HTERT RPE-1 (cell line): ENCODE measurements around the gene MESD.

Experiments
- in situ Hi-C: fragments of 300-500 bp; cut with MboI; formaldehyde crosslinking; loops from 4 replicates; pipeline ENCODE4 v1.14.3; 2020; ENCODE audit warnings: low sequenced_read_pairs

The MESD gene

DNA sequence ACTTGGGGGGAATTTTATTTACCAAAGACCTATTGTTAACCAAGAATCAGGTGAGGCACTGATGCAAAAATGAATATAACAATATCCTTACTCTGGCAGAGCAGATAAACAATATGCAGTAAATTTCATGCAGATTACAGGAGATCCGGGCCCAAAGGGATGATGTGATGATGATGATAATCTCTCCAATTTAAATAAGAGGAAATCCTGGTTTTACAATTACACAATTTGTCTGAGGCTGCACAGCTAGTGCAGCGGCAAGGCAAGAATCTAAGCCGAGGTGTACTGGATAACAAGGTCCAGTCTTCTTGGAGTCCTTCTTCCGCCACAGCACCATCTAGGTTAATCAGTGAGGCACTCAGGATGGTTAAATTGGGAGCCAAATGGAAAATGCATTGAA, 2.4 kb upstream of the MESD start:
- in situ Hi-C loops = no loop called here

DNA sequence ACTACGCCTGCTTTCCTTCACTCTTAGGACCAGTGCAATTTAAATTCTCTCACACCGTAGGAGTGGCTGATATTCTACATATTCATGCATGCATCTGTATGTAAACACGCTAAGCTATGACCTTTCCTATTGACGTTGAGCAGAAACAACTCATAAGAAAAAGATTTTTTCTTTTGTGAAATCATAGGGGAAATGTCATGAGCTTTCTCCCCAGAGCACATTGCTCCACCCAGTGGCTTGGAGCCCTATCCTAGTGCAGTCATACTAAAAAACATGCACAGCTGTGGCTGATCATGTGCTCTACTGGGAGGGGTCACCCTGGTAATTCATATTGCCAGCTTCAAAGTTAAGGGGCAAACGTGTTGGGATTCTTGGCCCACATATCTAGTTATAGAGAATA, 1.8 kb upstream of the MESD start:
- in situ Hi-C loops = no loop called here

DNA sequence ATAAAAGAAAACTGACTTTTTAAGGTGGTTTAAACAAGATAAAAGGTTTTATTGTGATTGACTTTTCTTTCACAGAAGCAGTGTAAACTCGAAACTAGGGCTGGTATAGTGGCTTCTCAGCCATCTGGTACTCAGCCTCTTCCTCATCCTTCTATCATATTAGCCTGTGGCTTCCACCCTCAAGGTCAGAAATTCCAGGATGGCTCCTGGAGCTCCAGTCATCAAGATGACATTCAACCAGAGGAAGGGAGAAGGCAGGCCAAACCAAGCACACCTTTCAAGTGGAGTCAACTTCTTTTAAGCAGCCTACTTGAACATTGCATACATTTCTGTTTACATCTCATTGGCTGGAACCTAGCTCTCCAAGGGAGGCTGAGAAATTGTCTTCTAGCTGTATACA, 1.3 kb upstream of the MESD start:
- in situ Hi-C loops = no loop called here

DNA sequence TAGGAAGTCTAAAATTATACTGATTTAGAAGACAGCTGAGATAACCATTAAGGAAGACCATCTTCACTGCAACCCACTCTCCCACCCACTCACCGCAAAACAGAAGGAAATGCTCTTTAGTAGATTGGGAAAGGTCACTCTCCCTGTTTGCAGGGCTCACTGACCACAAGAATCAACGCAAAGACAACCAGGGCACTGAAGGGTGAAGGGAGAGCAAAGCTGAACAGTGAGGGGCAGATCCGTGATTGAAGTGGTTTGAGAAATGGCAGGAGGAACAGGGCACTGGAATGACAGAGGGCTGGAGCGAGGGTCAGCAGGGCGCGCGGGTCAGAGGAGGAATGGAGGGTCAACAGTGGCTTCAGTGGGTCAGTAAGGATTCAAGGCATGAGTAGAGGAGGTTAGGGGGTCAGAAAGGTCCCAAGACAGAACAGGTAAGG, 520 bp downstream of the MESD start:
- in situ Hi-C loops = no loop called here

DNA sequence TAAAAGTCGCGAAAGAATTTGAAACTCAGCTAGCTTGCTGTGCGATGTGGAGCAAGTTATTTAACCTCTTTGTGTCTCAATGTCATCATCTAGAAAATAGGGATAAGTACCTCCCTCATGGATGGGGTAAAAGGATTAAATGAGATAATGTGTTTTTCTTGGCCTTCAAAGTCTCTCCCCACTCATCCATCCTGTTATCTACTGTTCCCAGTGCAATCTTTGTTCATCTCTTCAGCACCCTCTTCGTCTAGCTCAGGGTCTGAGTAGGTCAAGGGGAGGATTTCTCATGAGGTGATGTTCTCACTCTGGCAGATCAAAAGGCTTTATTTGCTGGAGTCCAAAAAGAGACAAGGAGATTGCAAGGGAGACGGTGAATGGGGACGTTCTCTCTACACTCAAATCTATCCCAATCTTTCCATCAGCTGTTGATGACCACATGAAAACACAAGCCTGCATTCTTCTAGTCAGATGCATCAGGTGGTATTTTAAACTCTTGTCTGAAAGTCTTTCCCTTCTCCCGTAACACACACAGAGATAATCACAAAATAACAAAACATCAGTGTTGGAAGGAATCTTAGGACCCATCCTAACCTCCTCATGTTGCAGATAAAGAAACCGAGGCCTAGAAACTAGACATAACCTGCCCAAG, 1.3 kb downstream of the MESD start:
- in situ Hi-C loops = no loop called here

DNA sequence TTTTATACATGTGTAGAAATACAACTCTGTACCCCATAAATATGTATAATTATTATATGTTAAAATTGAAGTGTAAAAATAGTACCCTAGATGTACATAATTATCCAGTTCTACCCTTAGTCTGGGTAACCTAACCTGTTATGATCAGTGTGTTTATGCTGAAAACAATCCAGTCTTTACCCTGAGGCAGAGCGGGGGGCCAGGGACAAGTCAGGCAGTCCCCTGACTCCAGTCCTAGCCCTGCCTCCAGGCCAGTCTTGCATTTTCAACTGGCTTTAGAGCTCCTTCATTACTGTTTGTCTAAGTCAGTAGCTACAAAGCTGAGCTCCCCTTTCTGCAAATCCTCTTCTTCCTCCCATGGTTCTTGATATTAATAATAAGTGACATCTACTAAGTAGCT, 3.1 kb downstream of the MESD start:
- in situ Hi-C loops = no loop called here

DNA sequence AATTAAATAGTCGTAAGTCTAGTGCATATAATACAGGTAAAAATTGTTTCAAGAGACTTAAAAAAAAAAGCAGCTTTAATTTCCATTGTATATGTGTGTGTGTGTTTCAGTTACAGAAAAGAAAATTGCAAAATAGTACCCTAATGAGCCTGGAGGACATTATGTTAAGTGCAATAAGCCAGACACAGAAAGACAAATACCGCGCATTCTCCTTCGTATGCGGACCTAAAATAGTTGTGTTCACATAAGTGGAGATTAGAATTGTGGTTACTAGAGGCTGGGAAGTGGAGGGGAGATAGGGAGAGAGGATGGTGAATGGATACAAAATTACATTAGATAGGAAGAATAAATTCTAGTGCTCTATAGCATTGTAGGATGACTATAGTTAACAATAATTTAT, 3.6 kb downstream of the MESD start:
- in situ Hi-C loops = no loop called here

DNA sequence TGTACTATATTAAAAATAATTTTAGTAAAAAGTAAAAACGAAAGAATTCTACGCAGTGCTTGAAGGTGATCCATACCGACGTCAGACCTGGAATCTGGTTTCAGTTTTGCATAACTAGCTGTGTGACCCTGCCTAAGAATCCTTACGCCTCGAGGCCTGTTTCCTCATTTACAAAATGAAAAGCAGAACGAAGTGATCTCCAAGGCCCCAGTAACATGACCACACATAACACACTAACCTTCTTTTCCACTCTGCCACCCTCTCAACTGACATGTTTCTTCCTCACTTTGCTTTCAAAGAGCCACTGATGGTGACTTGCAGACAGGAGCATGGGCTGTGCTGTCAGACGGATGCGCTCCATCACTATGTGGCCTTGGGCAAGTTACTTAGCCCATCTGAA, 4.8 kb downstream of the MESD start:
- in situ Hi-C loops = no loop called here

DNA sequence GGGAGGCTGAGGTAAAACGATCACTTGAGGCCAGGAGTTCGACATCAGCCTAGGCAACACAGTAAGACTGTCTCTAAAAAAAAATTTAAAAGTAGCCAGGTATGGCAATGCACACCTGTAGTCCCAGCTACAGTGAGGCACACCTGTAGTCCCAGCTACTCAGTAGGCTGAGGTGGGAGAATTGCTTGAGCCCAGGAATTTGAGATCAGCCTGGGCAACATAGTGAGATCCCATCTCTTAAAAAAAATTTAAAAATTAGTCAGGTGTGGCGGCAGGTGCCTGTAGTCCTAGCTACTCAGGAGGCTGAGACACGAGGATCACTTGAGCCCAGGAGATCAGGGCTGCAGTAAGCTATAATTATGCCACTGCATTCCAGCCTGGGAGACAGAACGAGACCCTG, 6.8 kb downstream of the MESD start:
- in situ Hi-C loops = no loop called here

DNA sequence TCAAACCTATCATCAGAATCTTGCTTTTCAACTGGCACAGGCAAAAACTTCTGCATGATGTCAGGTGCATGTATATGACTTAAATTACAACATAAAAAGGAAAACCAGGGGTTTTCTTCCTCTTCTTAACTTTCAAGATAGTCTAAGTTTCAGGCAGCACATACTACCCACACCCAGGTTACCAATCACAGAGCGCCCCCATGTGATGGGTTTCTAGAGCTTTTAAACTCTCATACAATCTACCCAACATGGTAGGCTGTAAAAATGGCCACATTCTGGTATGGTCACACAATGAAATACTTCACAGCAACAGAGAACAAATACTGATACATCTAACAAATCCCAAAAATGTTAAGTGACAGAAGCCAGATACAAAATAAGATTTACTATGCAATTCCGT, 7.4 kb downstream of the MESD start:
- in situ Hi-C loops = no loop called here

DNA sequence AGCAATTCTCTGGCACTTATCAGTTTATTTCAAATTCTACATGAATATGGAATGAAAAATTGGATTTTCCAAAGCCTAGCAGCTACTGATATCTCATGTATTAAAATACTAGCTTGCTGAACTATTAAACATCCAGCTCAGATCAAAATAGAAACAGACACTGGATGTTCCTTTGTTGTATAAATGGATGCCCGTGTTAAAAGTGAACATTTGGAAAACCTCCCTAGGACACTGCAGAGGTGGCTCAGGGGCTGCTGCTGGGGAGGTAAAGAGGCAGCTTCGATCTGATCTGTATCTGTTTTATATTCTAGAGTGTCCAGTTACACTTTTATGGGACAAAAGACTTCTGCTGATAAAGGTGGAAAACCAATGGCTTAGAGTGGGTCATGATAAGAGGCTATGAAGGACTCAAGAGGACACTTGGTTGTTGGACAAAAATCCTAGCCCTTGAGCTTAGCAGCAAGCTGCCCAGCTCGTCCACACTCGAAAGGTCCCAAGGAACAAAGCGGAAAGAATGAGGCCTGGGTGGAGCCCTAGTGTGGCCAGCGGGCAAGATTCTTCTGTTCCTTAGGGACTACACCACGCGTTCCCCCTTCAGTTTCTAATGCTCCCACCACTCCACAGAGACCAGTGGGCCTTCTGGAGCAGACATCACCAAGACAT, 9.9 kb downstream of the MESD start:
- in situ Hi-C loops = no loop called here

DNA sequence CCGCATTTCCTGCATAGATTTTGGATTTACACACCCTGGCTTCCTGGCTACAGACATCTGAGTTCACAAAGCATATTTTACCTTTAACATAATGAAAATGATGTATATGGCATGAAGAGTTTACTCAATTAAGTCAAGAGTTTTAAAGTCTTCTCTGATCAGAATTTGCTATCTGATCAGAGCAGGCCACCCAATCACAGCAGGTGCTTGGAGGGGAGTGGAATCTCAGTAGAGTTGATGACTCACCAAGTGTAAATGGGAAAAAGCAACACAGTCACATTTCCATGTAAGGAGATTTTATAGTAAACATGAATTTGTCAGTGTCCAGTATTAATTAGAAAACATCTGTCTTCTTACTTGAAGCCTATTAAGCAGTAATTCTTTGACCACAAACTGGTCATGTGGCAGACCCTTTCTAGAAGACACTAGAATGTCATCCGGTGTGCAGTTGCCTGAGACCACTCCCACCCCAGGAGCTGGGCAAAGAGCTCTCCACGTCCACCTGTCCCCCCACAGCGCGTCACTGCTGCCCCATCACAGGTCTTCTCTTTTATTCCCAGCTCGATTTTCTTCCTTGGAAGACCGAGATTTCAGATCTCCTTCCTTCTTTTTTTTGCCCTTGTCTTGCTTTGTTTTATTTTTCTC, 10.8 kb downstream of the MESD start:
- in situ Hi-C loops = no loop called here

DNA sequence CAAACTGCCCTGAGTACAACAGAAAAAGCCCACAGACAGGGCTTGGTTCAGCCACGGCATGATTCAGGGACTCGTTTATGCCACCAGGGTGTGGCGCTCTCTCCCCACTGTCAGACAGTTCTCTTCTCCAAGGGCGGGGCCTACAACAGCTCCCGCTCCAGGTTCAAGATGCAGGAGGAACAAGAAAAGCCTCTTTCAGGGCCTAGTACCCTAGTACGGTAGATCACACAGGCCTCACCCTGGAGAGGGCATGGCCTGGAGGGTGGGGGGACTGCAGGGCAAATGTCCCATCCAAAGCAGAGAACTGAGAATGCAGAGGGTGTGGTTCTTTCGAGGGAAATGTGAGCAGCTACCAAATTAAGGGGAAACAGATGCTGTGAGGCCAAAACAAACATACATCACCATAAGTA, 12.0 kb downstream of the MESD start:
- in situ Hi-C loops = no loop called here

DNA sequence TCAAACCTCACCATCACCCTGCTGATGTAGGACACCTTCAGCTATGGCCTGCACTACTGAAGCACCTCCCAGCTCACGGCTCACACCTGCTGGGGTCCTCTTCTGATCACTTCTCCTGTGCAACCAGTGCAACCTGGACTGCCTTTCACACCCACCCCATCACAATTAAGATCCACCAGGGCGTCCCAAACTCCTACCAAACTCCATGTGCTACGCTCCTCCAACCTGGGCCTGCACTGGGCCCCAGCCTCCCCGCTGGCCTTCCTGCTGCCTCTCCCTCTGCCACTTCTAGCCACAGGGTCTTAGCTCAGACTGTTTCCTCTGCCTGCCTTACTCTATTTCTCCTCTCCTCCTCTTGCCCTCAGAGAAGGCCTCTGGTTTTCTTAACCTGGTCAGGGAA, 12.8 kb downstream of the MESD start:
- in situ Hi-C loops = no loop called here

DNA sequence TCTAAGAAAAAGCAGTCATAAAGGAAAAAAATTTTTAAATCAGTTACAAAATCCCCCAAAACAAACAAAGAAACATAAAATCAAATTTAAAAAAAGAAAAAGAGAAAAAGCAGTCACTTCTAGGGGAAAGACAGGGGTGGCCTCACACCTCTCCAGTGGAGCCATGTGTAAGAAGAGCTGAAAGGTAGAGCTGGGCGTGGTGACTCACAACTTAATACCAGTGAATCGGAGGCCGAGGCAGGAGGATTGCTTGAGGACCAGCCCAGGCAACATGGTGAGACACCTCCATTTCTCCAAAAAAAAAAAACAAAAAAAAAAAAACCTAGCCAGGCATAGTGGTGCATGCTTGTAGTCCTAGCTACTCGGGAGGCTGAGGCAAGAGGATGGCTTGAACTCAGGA, 14.7 kb downstream of the MESD start:
- in situ Hi-C loops = no loop called here

DNA sequence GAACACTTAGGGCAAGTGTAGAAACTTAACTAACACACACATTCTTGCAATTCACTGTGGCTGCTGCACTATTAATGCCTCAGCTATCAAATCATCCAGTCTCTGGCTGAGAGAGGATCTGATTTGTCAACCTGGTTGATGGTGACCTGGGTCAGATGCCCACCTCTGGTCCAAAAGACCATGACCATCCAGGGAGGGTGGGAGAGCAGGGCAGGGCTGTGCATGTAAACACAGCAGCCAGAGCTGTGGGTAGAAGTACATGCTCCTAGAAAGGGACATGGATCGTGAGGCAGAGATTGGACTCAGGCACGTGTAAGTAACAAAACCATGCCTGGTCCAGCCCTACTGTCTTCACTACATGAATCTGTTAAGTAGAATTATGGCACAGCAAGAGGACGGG, 17.3 kb downstream of the MESD start:
- in situ Hi-C loops = no loop called here

DNA sequence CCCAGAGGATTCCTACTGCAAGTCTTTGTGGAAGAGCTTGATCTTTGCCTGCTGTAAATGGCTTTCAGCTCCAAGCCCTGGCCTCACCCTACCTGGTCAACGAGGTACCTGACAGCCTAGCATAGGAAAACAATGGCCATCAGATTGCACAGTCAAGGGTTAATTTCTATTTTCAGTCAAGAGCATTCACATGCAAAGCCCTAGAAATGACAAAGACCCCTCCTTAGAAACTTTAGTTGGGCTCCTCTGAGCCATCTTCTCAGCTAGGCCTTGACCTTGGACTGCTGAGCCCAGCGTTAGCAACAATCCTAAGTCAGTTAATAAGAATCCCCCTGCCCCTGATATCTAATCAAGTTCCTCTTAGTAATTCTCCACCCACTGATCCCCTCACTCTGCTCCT, 18.5 kb downstream of the MESD start:
- in situ Hi-C loops = no loop called here

DNA sequence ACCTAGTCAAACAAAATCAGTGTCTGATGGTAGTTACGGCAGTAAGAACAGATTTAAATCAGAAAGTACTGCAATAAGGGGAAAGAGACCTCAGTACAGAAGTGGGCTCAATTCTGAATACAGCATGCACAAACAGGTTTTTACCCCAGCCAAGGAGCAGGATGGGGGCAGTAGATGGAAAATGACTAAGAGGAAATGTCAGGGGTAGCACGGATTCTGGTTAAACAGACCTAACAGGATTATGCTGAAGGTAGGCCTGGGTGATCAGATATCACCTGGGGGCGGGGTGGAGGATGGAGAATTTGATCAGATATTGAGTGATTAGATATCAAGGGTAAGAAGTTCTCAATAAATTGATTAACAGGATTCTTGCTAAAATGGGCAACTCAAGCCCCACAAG, 19.0 kb downstream of the MESD start:
- in situ Hi-C loops = no loop called here

DNA sequence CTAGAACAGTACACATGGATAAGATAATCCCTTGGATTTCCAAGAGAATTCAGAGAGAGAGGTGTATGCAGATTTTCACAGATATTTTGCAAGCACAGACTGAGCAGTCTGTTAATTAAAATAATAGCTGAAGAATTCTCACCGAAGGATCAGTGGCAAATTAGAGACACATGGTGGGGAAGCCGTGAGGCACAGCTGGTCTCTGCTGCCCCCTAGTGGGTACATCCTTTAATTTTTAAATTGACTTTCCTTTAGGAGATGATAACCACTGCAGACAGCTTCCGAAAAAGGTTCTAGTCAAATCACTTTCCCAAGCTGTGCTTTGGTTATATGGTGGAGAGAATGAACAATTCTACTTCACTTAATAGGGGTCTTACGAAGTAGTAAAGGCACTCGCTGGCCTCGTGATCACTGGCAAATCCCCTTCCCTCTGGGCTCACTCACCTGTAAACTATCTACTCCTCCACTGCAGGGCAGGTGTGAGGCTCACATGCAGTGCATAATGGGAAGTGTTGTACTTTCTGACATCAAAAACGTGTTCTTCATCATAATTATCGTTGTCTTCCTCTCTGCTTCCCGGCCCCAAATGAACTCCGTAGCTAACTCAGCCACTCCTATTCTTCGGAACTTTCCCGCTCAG, 19.5 kb downstream of the MESD start:
- in situ Hi-C loops = no loop called here

DNA sequence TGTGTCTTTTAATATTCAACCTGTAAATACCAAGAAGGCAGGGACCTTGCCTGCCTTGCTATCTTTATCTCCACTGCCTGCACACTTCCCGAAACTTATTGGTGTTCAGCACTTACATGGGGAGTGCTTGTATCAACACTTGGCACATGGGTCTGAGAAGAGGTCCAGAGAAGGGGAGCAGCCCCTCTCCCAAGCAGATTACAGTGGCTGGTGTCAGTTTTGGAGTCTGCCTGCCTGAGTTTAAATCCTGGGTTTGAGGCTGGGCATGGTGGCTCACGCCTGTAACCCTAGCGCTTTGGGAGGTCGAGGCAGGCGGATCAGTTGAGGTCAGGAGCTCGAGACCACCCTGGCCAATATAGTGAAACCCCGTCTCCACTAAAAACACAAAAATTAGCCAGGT, 20.3 kb downstream of the MESD start:
- in situ Hi-C loops = no loop called here

DNA sequence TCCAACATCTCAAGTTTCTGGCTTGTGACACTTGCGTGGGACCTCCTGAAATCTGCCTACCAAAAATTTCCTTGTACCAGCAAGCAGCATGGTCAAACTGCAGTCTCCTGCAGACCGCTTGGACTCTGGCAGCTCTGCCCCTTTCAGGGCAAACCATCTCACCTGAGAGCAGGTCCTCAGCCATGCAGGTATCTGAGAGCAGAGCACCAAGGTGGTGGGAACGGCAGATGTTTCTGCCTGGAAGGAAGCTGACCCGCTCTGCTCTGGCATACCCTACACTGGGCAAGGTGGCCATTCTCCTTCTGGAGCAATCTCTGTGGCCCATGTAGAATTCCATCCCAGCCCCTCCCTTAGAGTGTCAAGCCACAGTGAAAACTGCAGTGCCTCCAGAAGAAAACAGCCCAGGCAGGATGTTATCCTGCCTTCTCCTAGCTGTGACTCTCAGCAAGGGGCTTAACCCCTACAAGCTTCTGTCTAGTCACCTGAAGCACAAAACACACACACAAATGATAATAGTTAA, 21.6 kb downstream of the MESD start:
- in situ Hi-C loops = no loop called here

DNA sequence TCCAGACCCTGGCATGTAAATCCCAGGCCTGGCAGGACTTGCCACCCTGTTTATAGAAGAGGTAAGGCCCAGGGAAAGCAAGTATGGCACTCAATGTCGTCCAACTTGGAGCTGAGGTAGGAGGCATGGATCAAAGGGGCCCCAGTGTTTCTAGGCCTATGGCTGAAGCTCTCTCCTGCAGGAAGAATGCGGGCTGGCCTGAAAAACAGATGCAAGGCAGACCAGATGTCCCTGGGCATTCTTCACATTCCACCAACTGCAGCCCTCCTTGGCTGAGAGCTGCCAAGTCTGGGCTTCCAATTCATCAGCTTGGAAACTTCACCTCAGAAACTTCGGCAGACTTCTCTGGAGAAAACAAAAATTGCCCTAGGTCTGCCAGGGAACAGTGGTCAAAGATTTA, 22.2 kb downstream of the MESD start:
- in situ Hi-C loops = no loop called here
